ENCODE measurements around the gene CARMIL3.

CARMIL3 gene

DNA sequence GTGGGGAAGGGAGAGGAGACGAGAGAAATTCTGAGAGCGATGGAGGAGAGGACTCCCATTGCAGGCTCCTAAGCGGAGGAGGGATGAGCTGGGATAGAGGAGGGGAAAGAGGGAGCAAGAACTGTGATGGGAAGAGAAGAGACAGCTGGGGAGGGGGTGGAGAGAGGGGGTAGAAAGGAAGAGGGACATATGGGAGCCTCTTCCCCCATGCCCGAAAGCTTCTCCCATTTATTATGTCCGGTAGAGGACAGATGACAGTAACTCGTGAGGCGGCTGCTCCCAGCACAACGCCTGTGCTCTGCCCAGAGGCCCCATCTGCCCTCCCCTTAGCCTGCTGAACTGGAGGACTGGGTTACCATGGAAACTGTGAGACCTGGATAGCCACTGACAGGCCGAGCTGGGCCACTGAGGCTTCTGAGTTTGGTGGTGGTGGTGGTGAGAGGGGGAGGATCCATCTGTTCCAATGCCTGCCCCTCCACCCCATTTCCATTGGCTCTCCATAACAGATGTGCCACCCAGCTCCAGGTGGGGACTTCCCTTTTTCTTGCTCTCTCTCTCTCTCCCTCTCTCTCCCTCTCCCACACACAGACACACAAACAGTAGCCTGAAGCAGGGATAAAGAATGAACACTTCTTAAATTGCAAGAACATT, 27.8 kb downstream of the CARMIL3 start:
- DNase-seq (ENCODE audit: low read depth): no peak

DNA sequence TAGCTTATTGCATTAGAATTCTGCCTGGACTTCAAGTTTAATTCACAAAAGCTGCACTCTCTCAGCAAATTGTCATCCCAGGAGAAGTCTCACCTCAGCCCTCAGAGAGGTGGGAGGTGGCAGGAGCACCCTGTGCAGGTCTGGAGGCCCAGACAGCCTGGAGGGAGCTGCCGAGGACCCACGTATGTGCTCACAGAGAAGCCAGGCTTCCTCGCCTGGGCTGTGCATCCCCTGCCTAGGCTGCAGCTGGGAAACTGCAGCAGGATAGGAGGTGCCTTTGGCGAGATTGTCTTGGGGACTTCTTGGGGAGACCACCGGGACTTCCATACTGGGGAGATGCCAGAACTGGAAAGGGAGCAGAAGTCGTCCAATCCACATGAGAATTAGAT, 28.3 kb downstream of the CARMIL3 start:
- no peak for DNase-seq (ENCODE audit: low read depth)

DNA sequence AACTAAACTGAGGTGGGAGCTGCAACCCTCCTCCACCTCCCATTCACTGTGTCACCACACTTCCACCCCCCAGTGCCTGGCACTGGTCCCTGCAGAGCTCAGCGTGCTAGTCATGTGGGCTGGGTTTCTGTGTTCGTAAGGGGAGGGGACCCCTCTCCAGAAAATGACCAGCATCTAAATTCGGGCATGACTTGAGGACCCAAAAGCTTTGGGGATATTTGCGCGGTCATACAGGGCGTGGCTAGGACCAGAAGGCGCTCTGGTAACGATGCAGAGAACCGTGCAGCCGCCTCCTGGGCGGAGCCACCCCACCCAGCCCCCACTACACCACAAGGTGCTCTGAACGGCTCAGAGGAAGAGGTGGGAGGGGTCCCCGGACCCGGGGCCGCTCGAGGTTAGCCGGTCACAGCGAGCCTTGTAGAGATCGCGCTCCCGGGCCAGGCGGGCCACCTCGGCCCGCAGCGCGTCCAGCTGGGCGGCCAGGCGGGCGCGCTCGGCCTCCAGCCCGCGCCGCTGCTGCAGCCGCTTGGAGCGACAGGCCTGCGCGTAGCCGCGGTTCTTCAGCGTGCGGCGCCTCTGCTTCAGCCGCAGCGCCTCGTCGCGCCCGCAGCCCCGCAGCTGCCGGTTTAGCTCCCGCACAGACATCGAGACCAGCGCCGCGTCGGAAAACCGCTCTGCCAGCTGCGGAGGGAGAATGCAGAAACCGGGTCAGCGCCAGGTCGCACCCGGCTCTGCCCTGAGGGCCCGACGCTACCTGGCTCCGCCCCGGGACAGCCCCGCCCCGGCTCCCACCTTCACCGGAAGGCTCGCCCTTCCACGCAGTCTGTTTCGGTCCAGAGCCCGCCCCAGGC, 29.3 kb downstream of the CARMIL3 start:
- peak; percentile 52 for DNase-seq (ENCODE audit: low read depth)

DNA sequence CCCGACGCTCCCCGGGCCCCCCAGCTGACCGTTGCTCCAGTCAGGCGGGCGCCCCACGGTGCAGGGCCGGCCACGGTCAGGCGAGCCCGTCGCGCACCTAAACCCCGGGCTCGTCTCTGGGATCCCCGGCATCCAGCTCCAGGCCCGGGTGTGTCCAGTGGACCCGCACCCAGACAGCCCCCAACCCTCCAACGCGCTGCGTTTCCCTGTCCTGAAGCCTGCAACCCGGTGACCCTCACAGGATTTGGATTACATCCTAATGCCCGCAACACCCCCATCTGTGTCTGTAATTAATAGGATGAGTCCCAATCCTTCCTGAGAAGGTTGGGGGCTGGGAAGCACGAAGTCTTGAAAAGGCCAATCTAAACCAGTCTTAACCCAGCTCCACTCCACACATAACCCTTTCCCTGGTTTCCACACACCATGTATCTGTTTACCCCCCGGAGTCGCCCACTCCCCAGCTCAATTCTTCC, 30.0 kb downstream of the CARMIL3 start:
- DNase-seq (ENCODE audit: low read depth): no peak

DNA sequence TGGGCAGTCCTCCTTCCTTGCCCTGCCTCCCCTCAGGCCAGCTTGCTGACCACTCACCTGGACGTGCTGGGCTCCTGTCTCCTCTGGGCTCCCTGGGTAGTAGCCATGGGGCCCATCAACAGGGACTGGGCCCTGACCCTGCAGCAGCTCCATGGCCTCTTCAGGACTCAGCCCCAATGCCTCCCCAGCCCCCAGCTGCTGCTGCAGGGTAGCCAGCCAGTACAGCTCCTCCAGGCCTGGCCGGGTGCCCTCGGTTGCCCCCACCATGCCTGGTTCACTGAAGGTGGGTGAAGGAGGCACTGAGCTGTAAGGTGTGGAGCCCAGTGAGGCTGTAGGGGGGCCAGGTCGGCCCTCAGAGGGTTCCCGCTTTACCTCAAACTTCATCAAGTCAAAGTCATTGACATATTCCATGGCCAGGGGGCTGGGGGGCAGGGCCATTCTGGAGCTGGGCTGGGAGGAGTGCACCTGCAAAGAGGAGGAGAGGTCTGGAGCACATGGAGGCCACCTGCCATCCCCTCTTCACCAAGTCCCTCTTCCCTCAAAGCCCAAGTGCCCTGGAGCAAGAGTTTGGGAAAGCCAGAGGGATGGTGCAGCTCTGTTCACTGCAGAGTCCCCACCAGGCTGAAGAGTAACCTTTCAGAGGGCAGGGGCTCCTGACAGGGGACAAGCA, 30.7 kb downstream of the CARMIL3 start:
- no peak for DNase-seq (ENCODE audit: low read depth)

DNA sequence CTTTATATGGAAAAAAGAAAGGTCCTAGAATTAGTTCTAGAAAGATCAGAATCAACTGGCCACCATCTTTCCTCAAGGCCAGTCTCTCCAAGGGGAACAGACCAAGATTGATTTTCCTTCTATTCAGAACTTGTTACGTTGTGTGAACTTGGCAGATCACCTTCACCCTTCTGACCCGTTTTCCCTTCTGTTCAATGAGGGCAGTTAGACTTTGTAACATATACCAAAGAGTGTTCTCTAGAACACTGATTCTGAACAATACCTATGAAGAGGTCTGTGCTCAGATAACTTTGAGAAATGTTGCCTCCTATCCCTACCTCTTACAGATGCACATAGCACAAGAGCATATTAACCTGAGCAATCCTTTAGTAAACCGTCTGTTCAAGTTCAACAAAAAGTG, 31.7 kb downstream of the CARMIL3 start:
- DNase-seq (ENCODE audit: low read depth): no peak

DNA sequence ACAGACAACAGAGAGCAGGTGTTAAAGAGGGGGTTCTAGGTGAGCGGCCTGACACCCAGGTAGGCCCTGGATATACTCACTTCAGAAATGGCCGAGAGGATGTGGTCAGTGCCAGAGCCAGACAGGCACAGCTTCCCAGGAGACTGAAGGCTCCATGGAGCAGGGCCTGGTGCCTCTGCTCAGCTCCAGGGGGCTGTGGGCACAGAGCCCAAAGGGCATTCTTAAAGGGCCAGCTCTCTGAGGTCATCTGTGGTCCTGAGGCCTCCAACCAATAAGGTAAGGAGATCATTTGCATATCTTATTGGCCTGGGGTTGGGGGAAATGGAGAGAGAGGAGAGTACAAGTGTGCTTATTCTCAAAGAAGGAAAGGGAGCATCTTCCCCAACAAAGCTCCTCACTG, 32.6 kb downstream of the CARMIL3 start:
- DNase-seq (ENCODE audit: low read depth): no peak

DNA sequence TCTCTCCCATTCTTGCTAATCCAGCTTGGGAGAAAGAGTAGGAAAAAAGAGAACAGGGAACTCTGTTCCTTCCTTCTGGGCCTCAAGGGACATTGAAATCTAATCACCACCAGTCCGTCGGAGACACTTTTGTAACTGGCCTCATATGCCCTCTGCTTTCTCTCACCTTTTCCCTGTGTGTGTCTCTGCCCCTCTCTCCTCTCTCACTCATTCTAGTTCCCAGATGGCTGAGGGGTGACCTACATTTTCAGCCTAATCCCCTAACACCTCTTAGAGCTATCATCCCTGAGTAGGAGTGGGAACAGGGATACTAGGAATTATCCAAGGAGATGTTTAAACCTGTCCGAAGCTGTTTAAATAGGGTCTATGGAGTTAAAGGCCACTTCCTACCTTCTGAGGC, 33.4 kb downstream of the CARMIL3 start:
- no peak for DNase-seq (ENCODE audit: low read depth)

DNA sequence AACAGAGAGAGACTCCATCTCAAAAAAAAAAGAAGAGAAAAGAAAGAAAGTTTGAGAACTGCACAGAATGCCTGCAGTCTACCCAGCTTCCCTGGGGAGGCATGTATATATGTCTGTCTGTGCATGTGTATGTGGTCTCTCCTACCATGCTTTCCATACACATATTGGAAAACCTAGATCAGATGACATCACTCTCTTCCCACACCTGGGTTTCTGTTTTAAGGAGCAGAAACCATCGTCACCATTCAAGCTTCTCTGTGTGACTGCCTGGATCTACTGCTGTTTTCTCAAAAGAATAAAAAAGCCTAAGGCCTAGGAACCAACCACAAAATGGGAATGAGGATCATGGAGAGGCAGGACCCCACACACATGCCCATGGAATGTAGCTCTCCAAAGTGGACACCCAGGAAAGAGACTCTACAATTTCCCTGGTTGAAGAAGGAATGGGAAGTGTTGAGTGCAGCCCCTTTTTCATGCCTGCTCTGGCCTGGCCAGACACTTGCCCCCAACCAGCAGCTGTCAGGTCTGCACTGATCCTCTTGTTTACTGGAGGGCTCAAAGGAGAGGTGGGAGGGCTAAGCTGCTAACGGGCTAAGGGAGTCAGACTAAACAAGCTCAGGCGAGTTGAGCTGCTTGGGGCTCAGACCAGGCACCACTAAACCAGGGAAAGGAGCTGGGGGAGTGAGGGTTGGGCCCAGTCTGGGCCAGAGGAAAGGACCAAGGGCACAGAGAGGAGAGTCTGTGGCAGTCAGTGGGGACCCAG, 34.6 kb downstream of the CARMIL3 start:
- DNase-seq (ENCODE audit: low read depth): no peak

DNA sequence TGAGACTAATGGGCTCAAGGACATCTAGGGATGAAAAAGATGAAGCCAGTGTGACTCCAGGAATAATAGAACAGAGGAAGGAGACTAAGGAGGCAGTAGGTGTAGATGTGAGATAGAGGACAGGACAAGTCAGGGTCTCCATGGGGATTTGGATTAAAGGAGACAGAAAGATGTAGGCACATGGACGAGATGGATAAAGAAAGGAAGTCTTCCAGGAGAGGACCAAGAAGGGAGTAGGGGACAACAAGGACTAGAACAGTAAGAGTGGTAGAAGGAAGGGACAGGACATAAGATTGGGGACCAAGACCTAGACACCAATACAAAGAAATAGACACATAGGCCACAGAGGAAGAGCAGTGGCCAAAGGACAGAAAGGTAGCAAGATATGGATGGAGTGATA, 35.2 kb downstream of the CARMIL3 start:
- DNase-seq (ENCODE audit: low read depth): no peak

DNA sequence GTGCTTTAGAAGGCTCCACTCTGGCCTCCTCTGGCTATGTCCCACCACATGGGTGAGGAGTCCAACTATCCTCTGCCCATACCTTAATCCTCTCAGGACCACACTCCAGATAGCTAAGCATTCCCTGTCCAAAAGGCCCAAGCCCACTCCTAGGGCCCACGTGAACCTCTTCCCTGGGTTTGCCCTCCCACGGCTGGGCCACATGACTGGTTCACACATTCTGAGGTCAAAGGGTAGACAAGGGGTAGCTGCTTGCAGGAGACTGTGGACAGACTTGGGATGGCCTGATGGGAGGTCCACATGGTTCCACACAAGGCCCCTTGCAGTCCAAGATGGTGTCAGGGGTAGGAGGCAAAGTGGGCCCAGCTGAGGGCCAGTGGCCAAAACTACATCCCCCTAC, 36.3 kb downstream of the CARMIL3 start:
- DNase-seq (ENCODE audit: low read depth): no peak

DNA sequence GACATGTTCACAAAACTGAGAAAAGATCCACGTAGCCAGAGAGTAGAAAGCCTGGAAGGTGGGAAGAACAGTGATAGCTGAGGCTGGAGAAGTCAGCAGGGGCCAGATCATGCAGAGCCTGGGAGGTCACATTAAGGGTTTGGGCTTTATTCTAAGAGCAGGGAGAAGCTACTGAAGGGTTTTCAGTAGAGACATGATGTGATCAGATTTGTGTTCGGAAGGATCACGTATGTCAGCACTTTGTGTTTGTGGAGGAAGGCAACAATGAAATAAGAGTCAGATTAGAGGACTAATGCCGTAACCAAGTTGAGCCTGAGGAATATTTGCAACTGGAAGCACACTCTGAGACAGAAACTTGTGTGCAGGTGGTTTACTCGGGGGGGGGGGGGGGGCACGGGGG, 38.1 kb downstream of the CARMIL3 start:
- DNase-seq (ENCODE audit: low read depth): no peak

DNA sequence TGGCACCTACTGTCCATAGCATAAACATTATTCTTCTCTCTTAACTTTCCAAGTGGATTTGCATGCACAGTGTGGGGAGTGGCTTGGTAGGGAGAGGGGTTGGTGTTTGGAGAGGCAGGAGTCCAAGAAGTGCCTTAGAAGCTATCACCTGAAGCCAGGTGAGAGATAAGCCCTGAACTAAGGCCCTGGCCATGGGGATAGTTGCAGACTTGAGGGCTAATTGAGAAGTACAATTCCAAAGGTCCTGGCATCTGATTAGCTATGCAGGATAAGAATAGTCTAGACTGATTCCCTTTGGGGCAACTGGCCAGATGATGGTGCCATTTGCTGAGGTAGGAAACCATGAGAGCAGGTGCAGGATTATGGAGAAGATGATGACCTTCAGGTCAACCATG, 40.3 kb downstream of the CARMIL3 start:
- no peak for DNase-seq (ENCODE audit: low read depth)

DNA sequence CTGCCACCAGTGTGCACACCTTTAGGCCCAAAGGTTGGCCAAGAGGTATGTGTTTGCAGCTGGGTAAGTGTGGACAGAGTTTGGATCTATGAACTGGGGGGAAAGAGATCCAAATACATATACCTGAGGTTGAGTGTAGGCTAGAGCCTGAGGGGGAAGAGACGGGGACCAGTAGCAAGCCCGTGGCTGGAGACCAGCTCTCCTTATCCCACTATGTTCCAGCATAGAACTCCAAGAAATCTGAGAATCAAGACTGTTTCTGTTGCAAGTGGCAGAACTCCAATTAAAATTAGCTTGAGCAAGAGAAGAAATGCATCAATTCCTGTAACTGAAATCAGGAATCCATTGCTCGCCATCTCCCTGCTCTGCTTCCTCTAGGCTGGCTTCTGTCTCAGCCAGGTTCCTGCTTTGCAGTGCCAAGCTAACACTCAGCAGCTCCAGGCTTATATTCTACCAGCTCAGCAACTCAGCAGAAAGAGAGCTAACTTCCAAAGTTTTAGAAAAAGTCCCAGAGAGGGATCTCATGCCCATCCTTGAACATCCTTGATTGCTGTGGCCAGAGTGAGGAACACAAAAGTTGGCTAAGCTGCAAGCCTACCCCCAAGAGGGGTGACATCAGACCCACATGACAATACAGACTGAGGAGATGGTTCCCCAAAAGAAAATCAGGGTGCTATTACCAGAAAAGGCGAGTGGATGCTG, 40.8 kb downstream of the CARMIL3 start:
- DNase-seq (ENCODE audit: low read depth): no peak

DNA sequence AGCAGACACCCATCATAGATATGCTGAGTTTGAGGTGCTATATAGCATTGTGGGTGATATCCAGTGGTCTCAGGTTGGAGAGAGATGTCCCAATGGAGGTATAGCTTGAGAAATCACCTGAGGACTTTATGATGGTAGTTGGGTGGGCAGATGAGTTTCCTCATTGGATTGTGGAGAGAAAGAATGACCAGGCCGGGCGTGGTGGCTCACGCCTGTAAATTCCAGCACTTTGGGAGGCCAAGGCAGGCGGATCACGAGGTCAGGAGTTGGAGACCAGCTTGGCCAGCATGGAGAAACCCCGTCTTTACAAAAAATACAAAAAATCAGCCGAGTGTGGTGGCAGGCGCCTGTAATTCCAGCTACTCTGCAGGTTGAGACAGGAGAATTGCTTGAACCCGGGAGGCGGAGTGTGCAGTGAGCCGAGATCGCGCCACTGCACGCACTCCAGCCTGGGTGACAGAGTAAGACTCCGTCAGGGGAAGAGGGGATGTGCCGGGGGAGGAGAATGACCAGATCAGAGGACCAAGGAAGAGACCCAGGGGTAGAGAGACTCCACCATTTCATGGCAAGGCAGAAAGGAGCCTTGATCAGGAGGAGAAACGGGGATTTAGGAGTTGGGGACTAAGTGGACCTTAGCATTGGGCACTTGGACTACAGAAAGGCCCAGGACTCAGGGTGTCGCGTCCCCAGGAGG, 41.5 kb downstream of the CARMIL3 start:
- DNase-seq (ENCODE audit: low read depth): no peak

DNA sequence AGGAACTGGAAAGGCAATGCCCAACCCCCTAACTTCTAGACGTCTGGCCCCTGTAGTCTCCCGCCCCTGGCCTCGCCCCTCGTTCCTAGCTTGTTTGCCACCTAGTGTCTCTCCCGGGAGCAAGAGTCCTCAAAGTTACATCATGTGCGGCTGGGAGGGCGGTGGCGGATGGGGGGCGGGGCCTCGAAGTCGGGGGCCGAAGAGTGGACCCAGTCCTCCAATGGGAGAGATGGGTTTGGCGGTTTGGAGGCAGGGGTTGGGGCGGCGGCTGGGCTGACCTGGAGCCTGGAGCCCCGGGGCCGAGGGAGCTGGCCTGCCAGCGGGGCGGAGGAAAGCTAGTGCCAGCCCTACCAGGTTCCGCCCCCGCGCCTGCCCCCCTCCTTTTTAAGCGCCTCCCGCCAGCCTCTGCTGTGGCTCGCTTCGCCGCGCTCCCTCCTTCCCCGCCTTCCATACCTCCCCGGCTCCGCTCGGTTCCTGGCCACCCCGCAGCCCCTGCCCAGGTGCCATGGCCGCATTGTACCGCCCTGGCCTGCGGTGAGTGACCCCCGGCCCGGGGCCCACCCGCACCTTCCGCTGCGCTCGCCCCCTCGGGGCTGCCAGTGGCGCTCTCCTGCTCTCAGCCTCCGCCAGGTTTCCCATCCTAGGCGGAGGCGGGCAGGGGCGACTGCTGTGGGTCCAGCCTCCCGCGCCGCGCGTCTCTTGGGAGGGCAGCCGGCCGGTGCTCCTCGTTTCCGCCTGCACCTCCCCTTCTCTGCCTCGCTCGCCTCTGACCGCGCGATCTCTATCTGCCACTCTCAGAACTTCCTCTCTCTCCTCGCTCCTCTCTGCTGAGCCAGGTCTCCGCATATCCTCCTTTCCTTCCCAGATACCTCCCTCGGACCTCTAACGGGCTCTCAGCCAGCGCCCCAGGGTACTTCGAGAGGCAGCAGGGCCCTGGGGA, 42.4 kb downstream of the CARMIL3 start, which contains the start of gene PCK2:
Gene PCK2, plus strand, starts transcription at position 411 of the 940 bp plus-strand sequence. Its CDS starts 95 bp downstream, at position 506.
- peak; percentile 62 for DNase-seq (ENCODE audit: low read depth)

DNA sequence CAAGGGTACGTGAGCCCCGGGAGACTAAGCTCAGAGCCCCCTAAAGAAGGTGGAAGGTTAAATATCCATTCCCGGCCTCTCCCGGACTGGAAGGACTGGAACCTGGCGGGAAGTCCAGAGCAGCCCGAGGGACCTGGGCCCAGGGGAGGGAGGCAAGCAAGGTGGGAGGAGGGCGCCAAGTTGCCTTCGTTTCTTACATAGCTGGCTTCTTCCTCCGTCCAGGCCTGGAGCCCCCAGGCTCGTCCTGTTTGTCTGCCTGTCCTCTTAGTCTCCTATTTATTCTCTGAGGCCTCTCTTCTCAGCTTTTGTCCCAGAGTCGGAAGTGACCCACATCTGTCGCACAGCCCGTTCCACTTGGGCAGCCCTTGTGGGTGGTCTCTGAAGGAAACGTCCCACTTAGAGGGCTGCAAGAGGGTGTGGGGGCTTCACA, 43.0 kb downstream of the CARMIL3 start:
- DNase-seq (ENCODE audit: low read depth): no peak

DNA sequence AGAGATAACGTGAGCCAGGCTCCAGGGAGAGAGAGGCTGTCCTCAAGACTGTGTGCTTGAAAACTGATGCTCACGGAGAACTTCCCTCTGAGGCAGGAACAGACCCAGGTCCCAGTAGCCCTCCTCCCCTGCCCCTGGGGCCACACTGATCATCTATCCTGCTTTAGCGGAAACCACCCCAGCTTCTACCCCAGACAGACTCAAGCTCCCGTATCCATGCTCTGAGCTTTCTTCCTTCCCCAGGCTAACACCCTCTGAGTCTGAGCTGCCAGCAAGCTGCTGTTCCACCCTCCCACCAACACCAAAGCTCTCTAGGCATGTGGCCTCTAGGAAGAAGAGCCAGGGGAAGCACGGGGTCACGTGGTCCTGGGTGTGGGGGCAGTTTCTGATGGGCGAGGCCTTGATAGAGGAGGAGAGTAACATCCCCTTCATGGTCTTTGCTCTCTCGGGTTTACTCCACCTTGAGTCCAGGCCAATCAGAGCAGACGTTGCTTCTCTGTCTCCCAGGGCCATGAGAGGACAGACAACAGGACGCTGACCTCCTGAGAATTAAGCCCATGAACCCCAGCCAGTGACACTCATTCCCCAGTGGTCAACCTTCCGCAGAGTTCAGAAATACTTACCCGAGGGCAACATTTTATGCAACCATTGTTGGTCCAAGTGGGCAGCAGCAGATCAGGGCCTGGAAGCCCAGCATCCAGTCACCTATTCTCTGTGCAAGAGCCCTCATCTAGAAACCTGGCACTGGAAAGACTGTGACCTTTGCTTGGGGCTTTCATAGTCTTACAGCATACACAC, 43.7 kb downstream of the CARMIL3 start:
- no peak for DNase-seq (ENCODE audit: low read depth)

All from activated T-helper 1 cell treated with Interleukin-2 at 50 U/mL for 16 hours (primary cell).